ENCODE data around the gene GRIN2A.

GRIN2A gene

DNA sequence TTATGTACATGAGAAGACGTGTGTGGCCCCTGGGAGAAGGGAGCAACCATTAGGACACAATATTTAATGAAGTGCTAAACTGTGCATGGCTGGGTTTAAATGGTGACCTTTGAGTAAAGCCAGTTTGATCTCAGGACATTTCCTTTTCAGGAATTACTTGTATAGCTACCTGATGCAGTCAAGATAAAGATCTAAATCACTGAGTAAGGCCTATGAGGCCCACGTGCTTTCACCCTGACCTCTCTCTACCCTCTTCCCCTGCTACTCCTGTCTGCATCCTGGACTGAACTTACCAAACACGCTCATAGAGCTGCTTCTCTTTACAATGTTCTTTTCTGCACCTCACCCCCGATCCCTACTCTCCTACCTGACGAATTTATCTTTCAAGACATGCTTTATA is 98.9 kb downstream of the GRIN2A start:
- no peak for DNase-seq

DNA sequence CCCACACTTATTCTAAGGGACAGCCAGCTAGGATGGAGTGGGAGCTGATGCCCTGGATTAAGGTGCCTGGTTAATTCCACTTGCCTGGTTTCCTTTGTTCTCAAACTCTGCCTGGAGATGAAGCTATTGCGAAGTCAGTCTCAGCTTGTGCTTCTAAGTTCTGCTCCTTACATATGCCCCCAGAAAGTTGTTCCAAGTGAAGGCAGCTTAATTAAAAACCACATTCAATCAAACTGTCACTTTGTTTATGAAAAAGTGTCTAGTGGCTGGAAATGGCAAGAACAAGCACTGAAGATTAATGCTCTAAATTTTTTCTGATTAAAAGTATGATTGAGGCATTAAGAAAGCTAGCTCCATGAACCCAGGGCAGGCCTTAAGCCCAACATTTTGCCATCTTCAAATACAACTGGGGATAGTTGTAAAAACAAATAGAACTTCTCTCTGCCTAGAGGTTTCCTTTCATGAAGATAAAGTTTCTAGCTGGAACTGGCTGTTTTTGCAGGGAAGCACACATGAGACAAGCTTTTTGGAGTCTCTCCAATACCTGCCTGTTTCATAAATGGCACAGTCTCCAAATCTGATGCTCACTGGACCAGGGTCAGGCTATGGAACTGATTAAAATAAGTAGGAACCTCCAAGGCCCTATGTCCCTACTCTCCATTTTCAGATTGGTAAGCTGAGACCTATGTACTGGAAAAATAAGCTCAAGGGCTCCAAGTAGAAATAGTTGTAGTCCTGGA is 100.9 kb downstream of the GRIN2A start:
- DNase-seq = no peak

DNA sequence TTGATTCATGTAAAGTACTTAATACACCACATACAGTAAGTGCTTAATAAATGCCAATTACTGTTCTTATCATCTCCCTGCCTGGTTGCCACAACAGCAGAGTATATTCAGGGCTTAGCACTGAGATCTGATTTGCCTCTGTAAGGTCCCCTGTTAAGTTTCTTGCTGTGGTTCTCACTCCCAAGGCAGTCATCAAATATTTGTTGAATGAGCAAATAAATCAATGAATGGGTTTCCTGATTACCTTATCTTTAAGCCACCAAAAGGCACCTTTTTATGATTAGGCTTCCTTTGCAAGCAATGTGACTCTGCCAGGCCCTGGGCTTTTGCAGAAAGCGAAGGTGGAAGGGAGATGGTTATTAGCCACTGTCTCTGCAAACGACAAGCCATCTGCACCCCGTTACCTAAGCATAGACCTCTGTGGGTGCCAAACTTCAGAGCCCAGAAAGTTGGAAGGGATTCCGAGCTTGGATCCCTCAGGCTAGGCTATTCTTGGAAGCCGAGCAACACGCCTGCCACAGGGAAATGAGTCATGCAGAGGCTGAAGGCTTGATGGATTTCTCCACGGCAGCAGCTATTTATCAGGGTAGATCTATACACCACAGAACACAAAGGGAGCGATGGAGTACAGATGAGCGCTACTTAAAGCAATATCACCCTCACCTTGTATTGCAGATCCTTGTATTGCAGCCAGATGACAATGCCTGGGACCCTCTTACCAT is 102.0 kb downstream of the GRIN2A start:
- no peak for DNase-seq

DNA sequence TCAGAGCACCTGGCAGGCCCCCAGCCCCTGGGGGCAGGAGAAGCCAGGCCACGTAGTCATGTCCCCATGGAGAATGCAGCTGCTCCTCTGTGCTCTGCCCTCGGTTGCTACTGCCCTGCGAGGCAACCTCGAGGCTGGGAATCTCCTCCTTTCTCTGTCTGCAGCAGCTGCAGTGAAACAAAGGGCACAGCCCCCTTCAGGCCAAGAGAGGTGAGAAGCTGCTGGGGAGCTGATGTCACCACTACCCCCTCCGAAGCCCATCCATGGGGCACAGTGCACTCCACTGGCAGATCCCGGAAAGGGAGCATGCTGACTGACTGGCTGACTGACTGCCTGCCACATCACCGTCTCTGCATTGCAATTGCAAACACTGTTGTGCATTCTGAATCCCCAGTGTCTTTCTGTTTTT is 103.7 kb downstream of the GRIN2A start:
- no peak for DNase-seq

DNA sequence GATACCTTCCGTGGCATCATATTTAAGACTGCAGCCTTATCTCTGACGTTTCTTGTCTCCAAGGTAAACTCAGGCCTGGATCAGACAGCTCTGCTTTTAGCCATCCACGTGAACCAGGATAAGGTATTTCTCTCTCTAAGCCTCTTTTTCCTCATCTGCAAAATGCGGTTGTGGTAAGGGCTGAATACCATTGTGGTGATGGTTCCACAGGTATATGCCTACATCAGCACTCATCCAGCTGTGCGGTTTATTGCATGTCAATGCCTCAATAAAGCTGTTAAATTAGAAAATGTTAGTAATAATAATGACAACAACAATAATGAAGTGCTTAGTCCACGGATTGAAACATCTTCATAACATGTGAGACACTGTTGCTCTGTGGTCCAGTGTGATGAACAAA is 104.4 kb downstream of the GRIN2A start:
- DNase-seq = no peak

DNA sequence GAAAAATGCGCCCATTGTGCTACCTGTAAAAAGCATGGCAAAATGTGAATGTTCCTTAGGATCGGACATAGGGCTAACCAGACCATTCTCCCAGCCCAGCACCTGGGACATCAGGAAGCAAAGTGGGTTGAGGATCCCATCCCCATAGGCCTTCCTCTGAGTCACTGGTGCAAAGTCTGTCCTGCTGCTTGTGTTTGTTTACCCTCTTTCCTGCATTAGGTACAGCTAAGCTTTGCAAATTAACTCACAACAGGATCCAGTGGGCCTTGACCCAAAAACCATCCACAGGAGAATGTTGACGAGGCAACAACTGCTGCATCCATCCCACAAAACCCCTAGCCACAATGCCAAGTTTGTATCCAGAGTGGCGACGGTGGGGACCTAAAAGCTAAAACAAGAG is 106.2 kb downstream of the GRIN2A start:
- no peak for DNase-seq

DNA sequence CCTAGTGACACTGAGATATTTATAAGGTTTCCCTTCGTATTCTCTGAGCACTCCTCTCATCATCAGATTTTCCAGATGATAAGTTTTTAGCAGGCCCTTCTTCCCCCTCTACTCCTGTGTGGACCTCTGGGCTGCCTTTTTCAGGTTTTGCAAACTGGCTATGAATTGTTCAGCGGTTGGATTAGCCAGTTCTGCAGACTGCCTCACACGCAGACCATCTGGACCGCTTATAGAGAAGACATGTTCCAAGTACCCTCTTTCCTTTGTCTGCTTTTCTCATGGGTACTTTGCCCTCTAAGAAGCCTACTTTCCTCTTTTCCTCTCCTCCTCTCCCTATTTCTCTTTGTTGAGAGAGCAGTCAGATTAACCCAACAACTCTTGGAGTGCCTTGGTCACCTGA is 111.6 kb downstream of the GRIN2A start:
- no peak for DNase-seq

DNA sequence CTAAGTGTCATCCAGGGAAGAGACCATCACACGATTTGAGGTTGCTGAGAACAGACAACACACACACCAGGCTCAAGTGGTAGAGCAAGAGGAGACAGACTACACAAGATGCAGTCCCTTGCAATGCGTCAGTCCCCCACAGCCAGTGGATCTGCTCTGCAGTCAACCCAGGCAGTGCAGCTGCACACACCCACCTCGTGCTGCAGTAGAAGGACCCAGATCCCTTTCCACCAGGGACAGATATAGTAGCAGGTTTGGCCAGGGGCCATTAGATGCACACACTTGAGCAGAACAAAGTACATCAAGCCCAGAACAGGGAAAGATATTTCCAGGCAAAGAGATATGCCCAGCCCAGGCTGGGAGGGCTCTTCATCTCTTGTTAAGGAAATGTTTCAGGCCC is 112.9 kb downstream of the GRIN2A start:
- DNase-seq = no peak

DNA sequence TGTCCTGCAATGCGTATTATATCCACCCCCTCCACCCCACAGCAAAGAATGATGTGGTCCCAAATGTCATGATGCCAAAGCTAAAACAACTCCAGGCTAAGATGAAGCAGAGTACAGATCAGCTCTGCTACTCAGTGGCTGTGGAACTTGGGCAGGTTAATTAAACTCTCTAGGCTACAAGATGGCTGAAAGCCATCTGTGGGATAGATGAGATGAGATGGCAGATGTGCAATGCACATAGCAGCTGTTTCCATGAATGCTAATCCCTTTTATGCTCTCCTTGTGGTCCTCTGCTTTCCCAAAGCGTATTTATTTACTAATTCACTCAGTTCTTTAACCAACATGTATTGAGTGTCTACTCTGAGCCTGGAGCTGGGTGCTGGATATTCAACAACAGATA is 114.4 kb downstream of the GRIN2A start:
- DNase-seq = no peak

DNA sequence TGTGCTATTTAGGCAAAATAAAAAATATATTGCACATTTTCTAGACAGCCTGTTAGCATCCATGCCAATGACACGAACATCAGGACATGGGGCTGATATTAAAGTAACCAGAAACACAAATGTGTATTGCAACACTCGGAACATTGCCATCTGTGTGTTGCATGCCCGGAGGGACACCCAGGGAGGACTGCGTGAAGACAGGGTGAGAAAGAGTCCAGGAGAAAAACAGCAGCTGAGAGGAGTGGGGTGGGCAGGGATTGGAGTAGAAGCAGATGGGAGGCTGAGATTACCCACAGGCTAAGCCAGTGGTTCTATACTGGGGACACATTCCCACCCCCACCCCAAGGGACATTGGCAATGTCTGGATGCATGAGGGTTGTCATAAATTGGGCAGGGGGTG is 114.8 kb downstream of the GRIN2A start:
- no peak for DNase-seq

DNA sequence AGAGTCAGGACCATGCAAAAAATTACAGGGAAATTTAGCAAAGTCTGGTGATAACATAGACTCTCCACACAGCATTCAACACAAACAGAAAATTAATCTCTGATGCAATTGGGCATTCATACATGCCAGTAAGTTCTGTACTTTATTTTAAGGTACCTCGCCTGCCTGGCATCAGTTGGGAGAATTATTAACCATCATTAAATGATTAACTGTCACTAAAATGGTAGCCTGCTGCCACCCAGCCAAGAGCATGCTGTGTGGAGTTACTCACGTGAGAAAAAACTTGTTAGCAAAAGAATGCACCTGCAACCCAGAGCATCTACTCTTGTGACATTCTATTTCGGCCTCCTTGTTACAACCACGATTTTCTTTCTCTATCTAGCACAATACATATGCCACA is 117.2 kb downstream of the GRIN2A start:
- no peak for DNase-seq

DNA sequence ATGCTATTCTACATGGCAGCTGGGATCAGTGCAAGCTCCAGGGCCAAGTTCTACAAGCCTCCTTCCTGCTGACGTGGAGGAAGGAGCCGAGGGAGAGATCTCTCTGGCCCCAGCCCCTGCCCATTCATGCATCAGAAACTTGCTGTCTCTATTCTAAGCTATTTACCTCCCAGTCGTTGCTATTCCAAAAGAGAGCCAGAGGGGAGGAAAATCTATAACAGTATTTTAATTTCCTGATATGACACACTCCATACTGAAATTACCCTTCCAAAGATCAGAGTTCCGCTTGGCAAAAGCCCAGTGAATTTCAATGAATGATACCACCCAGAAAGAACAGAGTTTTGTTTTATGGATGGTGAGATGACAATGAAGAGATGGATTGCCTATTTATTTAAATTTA is 133.4 kb downstream of the GRIN2A start:
- no peak for DNase-seq

DNA sequence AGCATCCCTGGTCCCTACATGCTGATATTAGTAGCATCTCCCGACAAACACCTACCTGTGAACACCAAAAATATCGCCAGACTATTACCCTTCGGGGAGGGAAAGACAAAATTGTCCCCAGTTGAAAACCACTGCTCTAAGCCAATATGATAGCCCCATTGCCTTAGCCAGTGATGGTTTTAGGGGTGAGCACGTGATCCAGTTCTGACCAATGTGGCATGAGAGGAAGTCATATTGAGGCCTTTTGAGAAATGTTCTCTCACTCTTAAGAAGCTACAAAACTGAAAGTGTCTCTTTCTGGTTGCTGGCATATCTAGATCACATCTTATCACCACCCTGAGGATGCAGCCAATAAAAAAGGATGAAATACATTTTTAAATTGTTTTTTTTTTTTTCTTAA is 136.3 kb downstream of the GRIN2A start:
- DNase-seq = no peak

DNA sequence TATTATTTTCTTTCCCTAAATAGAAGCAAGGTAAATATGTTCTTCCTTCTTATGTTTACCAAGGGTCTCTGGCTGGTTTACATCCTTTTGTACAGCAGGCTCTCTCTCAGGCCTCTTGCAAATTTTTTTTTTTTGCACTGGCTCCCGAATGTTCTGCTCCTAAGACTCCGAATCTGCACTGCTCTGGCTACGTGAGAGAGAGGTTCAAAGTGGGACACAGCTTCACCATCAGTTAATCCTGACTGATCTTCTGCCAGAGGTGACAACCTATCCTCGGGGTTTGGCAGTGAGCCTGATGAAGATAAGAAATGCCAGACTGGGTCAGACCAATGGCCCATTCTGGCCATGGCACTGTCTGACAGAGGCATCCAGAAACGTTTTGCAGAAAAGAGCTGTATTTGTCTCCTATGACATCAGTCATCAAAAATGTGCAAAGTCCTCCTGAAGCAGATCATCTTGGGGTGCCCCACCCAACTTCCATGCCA is 136.9 kb downstream of the GRIN2A start:
- no peak for DNase-seq

DNA sequence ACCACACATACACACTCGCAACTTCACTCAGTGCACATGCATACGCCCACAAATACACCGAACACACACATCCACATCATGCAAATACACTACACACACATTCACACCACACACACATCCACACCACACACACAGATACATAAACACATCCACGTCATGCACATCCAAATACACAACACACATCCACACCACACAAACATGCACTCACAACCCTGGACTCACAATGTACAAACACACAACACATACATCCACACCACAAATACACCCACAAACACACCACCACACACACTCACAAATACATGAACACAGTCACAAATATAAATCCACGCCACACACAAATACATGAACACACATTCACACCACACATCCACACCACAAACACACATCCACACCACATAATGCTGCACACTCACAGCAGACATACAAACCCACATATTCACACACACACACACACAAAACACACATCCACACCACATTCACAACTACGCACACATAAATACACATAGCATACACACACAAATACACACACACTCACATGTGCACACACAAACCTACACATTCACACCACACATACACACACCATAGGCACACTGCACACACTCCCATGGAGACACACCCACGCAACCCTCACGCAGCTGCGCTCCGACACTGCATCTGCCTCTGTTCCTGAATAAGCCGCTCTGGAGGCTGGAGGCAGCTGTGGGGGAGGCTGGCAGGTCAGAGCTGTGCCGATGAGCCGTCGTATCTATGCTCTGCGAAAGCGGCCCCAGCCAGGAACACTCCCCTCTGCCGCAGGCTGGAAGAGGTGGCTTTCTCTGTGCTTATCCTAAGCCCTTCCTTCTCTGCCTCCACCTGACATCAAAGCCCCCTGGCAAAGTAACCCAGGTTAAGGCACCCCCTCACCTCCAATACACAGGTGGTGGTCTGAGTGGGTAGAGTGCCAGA is 141.8 kb downstream of the GRIN2A start:
- no peak for DNase-seq

DNA sequence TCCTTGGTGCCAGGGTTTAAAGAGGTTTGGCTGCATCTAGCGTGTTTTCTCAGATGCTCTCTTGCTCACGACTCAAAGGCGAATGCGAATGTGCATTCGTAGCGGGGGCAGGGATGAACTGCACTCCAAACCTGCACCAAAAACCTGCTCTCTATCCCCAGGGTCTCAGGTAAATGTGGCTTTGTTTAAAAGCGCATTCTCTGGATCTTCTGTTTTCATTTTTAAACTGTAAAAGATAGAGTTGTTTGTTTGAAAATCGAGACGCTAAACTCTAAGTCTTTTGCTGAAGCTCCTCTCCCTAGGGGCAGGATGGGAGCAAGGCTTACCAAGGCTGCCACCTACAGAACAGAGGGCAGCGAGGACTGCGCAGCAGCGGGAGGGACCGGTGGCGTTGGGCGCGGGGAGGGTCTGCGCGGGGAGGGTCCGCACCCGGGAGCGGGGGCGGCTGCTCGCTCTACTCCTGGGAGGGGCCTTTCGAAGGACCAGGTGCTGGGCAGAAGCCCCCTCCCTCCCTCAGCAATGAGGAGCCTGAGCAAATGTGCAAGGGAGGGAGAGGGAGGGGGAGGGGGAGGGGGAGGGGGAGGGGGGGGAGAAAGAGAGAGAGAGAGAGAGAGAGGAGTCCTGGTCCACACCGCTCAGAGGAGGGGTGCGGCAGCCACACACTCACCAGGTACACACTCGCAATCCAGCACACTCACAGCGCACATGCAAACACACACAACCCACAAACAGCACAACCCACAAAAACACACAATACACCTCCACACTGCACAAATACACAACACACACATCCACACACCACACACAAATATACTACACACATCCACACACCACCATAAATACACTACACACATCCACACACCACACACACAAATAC is 142.8 kb downstream of the GRIN2A start:
- DNase-seq = no peak

DNA sequence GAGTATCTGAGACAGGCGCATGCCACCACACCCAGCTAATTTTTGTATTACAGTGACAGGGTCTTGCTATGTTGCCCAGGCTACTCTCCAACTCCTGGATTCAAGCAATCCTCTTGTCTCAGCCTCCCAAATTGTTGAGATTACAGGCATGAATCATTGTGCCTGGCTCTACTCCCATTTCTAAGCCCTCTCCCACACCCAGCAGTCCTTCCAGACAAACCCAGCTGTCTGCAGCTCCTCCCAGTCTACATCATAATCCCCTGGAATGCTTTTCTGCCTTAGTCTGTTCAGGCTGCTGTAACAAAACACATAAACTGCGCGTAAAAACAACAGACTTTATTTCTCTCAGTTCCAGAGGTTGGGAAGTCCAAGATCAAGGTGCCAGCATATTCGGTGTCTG is 144.5 kb downstream of the GRIN2A start:
- DNase-seq = no peak

DNA sequence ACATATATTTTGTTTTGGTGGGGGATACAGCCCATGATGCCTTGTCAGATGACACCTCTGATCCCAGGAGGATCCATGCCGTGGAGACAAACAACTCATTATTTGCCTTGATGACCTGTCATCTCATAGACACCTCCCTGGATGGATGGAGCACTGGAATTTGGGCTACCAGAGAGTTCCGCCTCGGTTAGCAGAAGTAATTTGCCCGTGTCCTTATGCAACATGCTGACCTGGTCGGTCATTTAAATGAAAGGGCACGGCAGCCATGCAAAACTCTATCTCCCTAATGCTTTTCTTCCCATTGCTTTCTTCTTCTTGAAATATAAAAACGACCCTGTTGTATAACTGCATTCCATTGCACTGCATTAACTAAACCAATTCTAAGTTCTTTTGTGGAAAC is 145.3 kb downstream of the GRIN2A start:
- DNase-seq = no peak

DNA sequence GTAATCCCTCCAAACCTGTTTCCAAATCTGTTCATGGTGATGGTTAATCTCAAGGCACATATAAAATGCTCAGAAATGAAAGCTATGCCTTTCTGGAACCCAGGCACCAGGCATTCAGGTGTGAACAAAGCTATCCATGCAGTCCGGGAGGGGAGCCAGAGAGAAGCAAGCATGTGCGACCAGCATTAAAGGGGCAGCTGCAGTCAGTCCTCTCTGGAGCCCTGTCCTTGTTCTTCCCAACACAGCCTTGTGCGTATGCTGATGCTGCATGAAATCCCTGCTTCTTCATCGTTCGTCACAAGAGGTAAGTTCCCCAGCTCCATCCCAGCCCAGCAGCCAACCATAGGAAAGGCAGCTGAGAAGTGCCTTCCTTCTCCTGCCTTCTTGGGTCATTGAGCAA is 148.7 kb downstream of the GRIN2A start:
- DNase-seq = no peak

DNA sequence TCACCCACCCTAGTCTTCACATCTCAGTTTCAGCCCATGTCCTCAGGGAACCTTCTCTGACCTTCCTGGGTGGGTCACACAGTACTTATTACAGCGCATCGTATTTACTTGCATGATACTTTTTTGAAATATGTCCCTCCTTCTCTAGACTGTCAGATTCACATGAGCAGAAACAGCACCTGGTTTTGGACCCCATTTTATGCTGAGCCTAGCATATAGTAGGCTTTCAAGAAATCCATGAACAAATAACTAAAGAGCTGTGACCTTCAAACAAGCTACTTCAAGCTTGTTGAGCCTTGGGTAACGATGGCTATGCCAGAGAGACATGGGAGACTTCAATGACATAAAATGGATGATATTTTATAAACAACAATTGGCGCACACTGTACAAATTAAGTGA is 150.3 kb downstream of the GRIN2A start:
- DNase-seq = no peak

DNA sequence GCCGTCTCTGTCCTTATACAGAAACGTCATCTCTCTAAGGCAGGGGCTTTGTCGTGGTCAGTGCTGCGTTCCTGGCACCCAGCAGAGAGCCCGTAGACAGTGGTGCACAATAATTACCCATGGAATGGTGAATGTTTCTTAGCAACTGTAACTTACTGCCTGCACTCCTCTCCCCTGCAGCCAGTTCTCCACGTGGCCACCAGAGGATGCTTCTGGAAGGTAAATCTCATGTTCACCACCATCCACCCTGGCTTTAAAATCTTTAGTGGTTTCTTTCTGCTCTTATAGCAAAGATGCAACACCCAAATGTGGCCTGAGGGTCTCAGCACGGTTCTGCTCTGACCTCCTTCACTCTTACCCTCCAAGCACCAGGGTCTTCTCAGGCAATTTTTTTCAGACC is 150.8 kb downstream of the GRIN2A start:
- DNase-seq = no peak

DNA sequence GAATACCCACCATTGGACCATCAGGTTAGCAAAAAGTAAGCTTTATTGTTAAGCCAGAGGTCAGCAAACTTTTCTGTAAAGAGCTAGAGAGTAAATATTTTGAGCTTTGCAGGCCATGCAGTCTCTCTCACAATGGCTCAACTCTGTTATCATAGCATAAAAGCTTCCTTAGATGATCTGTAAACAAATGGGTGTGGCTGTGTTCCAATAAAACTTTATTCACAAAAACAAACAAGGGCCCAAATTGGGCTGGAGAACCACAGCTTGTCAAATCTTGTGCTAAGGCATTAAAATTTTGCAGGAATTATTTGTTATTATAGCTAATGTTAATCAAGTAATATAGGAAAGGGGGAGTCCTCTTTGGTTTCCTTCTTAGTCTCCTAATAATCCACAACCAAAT is 153.6 kb downstream of the GRIN2A start:
- no peak for DNase-seq

DNA sequence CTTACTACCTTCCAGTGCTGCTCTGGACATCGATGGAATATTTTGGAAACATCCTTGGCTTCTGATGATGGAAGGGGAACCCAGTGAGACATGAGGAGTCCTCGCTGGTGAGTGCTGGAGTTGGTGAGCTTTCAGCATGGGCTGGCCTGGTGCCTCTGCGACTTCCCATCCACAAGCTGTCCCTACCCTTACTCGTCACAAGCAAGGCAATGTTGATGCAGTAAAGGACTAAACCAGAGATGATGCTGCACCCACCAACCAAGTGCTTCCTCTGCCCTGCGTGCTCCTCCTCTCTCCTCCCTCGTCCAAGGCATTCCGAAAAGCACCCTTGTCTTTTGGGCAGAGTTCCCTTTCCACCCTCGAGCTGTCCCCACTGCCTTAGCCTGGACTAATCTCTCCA is 154.7 kb downstream of the GRIN2A start:
- no peak for DNase-seq
